Smooth muscle cell (in vitro differentiated cells): ENCODE data around the gene ADGRL4. TPM values are rescaled to one million over a fixed set of nuclear protein-coding genes. Genes with fewer than 3 reads are reported as not detected.

ENCODE experiments used
- DNase-seq: peaks from one replicate; lab custom pipeline; 2025; ENCODE audit not compliant: unreplicated experiment; lab: John Stamatoyannopoulos, UW
- H2AFZ ChIP-seq: fragments of 200-600 bp; sonication (generic); 2 replicates; pipeline ENCODE4 v1.6.0; 2016; ENCODE audit warnings: antibody characterized with exemption, low read depth, mild to moderate bottlenecking
- H3F3A ChIP-seq: fragments of 200-600 bp; sonication (generic); 2 replicates; pipeline ENCODE4 v1.6.0; 2017; ENCODE audit warnings: antibody characterized with exemption, low read depth
- H3K27ac ChIP-seq: fragments of 200-600 bp; sonication (generic); 2 replicates; pipeline ENCODE4 v1.5.1; 2016; ENCODE audit warnings: low read depth, mild to moderate bottlenecking
- H3K27me3 ChIP-seq: fragments of 200-600 bp; sonication (generic); 2 replicates; pipeline ENCODE4 v1.6.1; 2016; ENCODE audit warnings: low read depth, mild to moderate bottlenecking
- H3K36me3 ChIP-seq: fragments of 200-600 bp; sonication (generic); 2 replicates; pipeline ENCODE4 v1.5.1; 2016; ENCODE audit warnings: low read depth
- H3K4me1 ChIP-seq: fragments of 200-600 bp; sonication (generic); 2 replicates; pipeline ENCODE4 v1.5.1; 2016; ENCODE audit warnings: low read depth
- H3K4me2 ChIP-seq: fragments of 200-600 bp; sonication (generic); 2 replicates; pipeline ENCODE4 v1.6.0; 2016; ENCODE audit warnings: mild to moderate bottlenecking
- H3K4me3 ChIP-seq: fragments of 200-600 bp; sonication (generic); 2 replicates; pipeline ENCODE4 v1.5.1; 2016; ENCODE audit warnings: mild to moderate bottlenecking
- H3K79me2 ChIP-seq: fragments of 200-600 bp; sonication (generic); 2 replicates; pipeline ENCODE4 v1.6.0; 2016; ENCODE audit warnings: low read depth, mild to moderate bottlenecking
- H3K9ac ChIP-seq: fragments of 200-600 bp; sonication (generic); 2 replicates; pipeline ENCODE4 v1.6.0; 2016; ENCODE audit warnings: low read depth
- H3K9me3 ChIP-seq: fragments of 200-600 bp; sonication (generic); replicated peaks from 2 replicates; pipeline ENCODE4 v1.5.1; 2016; ENCODE audit warnings: low read depth
- H4K20me1 ChIP-seq: fragments of 200-600 bp; sonication (generic); 2 replicates; pipeline ENCODE4 v1.6.0; 2016; ENCODE audit warnings: low read depth
- WGBS: methylation state at CpG from one replicate; pipeline ENCODE4 v1.1.7; 2016; ENCODE audit warnings: low lambda C conversion rate; 5-methylcytosine and 5-hydroxymethylcytosine counted together
- polyA plus RNA-seq: library from polyadenylated mRNA; unstranded; fragments of >200 nt; fragmentation: Nextera tagmentation; extraction: Ambion mirVana; gene quantifications from 2 replicates; pipeline ENCODE4 v1.2.1, GENCODE V29; 2016
- total RNA-seq: library from RNA; depleted of rRNA; stranded (reverse); fragments of >200 nt; gene quantifications from 2 replicates; pipeline ENCODE4 v1.2.3, GENCODE V29; 2014
- TF ChIP-seq, protein P1 (sequence below): fragments of 200-600 bp; sonication (generic); IDR thresholded peaks from 2 replicates; pipeline ENCODE4 v1.5.1; 2017; ENCODE audit warnings: borderline replicate concordance, mild to moderate bottlenecking, antibody characterized with exemption; ENCODE audit not compliant: insufficient read depth, poor library complexity, severe bottlenecking

Gene ADGRL4
- total and polyA plus RNA-seq, 2 experiments from 2014 or later: 2.7 to 3.1 TPM

- Histone ChIP-seq H3K36me3 (no peaks in the 10 kb centered on the region), H3K9ac (no peak overlapping the region), H3K9me3 (no peaks in the 10 kb centered on the region), H3K4me1 (peaks cover 3% of the 10 kb centered on the region), H3K4me3 (no peak overlapping the region), H3K27me3 (no peaks in the 10 kb centered on the region), H2AFZ (no peak overlapping the region), H3K27ac (no peak overlapping the region), H3K79me2 (no peaks in the 10 kb centered on the region), H4K20me1 (no peaks in the 10 kb centered on the region), H3F3A (no peaks in the 10 kb centered on the region), H3K4me2 (no peak overlapping the region)
- TF ChIP-seq, protein P1, sequence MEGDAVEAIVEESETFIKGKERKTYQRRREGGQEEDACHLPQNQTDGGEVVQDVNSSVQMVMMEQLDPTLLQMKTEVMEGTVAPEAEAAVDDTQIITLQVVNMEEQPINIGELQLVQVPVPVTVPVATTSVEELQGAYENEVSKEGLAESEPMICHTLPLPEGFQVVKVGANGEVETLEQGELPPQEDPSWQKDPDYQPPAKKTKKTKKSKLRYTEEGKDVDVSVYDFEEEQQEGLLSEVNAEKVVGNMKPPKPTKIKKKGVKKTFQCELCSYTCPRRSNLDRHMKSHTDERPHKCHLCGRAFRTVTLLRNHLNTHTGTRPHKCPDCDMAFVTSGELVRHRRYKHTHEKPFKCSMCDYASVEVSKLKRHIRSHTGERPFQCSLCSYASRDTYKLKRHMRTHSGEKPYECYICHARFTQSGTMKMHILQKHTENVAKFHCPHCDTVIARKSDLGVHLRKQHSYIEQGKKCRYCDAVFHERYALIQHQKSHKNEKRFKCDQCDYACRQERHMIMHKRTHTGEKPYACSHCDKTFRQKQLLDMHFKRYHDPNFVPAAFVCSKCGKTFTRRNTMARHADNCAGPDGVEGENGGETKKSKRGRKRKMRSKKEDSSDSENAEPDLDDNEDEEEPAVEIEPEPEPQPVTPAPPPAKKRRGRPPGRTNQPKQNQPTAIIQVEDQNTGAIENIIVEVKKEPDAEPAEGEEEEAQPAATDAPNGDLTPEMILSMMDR: no peak
- DNase-seq: no peak
- WGBS: 83% methylated on average over 3 of the region's 3 CpGs
These were observed 35.1 kb upstream of the ADGRL4 start for GRCh38 chr1:79041666-79042065.

DNA sequence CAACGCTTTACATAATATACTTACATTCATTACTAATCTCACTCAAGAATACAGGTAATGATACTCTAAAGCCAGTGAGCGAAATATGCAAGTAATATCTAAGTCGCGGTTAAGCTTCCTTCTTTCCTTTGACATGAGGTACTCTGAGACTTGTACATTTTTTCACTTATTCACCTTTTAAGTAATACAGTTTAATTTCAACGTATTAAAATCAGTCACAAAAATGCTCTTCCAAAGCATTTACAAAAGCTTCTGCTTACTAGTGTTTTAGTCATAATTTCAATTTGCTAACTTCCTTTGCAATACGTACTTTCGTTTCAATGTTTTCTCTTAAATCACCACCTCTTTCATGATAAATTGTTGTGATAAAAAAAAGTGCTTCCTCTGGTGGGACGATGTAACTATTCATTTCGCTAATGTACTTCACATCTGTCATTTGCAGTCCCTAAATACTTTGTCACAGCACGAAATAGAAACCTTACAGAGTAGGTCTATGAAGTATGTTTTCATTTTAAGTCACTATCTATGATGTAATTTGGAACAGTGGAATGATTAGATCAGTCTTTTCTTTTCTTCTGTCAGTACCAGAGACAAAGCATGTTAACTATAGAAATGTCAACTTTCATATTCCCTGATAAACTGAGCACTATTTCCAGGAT is 34.0 kb upstream of the ADGRL4 start:
- H3K27me3 ChIP-seq: no peaks in the 10 kb centered on the region
- no peak for DNase-seq
- no peak overlapping the region for H3K27ac ChIP-seq
- H3K4me1 ChIP-seq: peaks cover 3% of the 10 kb centered on the region
- no peaks in the 10 kb centered on the region for H3K9me3 ChIP-seq
- no peak overlapping the region for H2AFZ ChIP-seq
- TF ChIP-seq, protein P1: no peak
- no peaks in the 10 kb centered on the region for H3K36me3 ChIP-seq
- no peak overlapping the region for H3K4me3 ChIP-seq
- H3K79me2 ChIP-seq: no peaks in the 10 kb centered on the region
- H4K20me1 ChIP-seq: no peaks in the 10 kb centered on the region
- H3K9ac ChIP-seq: no peak overlapping the region
- H3F3A ChIP-seq: no peaks in the 10 kb centered on the region
- H3K4me2 ChIP-seq: no peak overlapping the region
- WGBS: 90% methylated on average over 10 of the region's 10 CpGs

- Histone ChIP-seq H3F3A (no peaks in the 10 kb centered on the region), H3K27ac (no peak overlapping the region), H3K79me2 (no peaks in the 10 kb centered on the region), H3K4me3 (no peak overlapping the region), H3K36me3 (no peaks in the 10 kb centered on the region), H3K4me1 (no peaks in the 10 kb centered on the region), H3K9me3 (no peaks in the 10 kb centered on the region), H3K9ac (no peak overlapping the region), H4K20me1 (no peaks in the 10 kb centered on the region), H2AFZ (no peak overlapping the region), H3K27me3 (no peaks in the 10 kb centered on the region), H3K4me2 (no peak overlapping the region)
- no peak for DNase-seq
- TF ChIP-seq, protein P1: no peak
- WGBS: 80% methylated on average over 2 of the region's 2 CpGs
These were observed 30.6 kb upstream of the ADGRL4 start for GRCh38 chr1:79037085-79037484.

DNA sequence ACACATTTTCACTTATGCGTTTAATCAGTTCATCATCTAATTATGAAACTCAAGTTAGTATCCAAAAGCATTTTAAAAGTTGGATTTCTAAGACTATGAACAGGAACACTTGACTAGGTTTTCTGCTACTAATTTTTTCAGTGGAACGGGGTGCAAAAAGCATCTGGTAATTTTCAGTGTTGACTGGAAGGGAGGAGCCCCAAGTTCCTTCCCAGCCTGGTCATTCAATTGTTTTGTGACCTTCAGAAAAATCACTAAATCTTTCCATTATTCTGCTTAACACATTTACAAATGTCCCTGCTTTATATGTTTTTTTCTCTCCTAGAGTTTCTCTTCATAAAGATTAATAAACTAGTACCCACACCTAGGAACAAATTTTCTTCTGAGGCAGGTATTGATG is 6.0 kb upstream of the ADGRL4 start:
- Histone ChIP-seq H3K79me2 (no peaks in the 10 kb centered on the region), H2AFZ (no peak overlapping the region), H3K4me2 (no peak overlapping the region), H3F3A (no peaks in the 10 kb centered on the region), H3K27me3 (no peaks in the 10 kb centered on the region), H4K20me1 (no peaks in the 10 kb centered on the region), H3K9me3 (no peaks in the 10 kb centered on the region), H3K4me3 (no peak overlapping the region), H3K4me1 (no peaks in the 10 kb centered on the region), H3K27ac (no peak overlapping the region), H3K36me3 (no peaks in the 10 kb centered on the region), H3K9ac (no peak overlapping the region)
- DNase-seq: no peak
- WGBS: 93% methylated on average over 2 of the region's 2 CpGs
- TF ChIP-seq, protein P1: no peak
